Medulla oblongata (tissue), 1 donor: ENCODE data around the gene KIF16B.
"Not testable (repeated sequence)": the region's sequence is repeated elsewhere in the genome, so short reads cannot be mapped to it uniquely, and the experiment has no call there.

Experiments used
- DNase-seq: peaks from one replicate; pipeline ENCODE4 v3.0.0-alpha.2; 2015; ENCODE audit errors: extremely low spot score

Gene KIF16B

GRCh38 chr20:16257021-16257420 lies 316.2 kb downstream of the KIF16B start:
- DNase-seq, result no peak

GRCh38 chr20:16246870-16247269 lies 326.4 kb downstream of the KIF16B start:
- DNase-seq, result no peak

GRCh38 chr20:16246291-16246690 lies 327.0 kb downstream of the KIF16B start:
- no peak for DNase-seq

GRCh38 chr20:16245879-16246278 lies 327.4 kb downstream of the KIF16B start:
- DNase-seq, result no peak

- no peak for DNase-seq
These were observed 328.4 kb downstream of the KIF16B start for GRCh38 chr20:16244892-16245291.

- peak; percentile 32 for DNase-seq
These were observed 329.8 kb downstream of the KIF16B start for GRCh38 chr20:16243470-16243869.

- peak; percentile 25 for DNase-seq
These were observed 331.3 kb downstream of the KIF16B start for GRCh38 chr20:16241911-16242310.

- DNase-seq, result no peak
These were observed 332.9 kb downstream of the KIF16B start for GRCh38 chr20:16240355-16240754.

GRCh38 chr20:16236589-16237241 lies 336.5 kb downstream of the KIF16B start:
- DNase-seq, result no peak

- DNase-seq, result no peak
These were observed 342.8 kb downstream of the KIF16B start for GRCh38 chr20:16230402-16230801.

- no peak for DNase-seq
These were observed 343.4 kb downstream of the KIF16B start for GRCh38 chr20:16229813-16230212.

- no peak for DNase-seq
These were observed 344.5 kb downstream of the KIF16B start for GRCh38 chr20:16228722-16229121.

- not testable (repeated sequence) for DNase-seq
These were observed 346.3 kb downstream of the KIF16B start for GRCh38 chr20:16226961-16227360.

GRCh38 chr20:16224836-16225235 lies 348.4 kb downstream of the KIF16B start:
- no peak for DNase-seq

- DNase-seq, result no peak
These were observed 350.3 kb downstream of the KIF16B start for GRCh38 chr20:16222859-16223411.
